ENCODE measurements around the gene NAV2. TPM values are rescaled to one million over a fixed set of nuclear protein-coding genes. Genes with fewer than 3 reads are reported as not detected.

Gene NAV2
- total and polyA plus RNA-seq, 2 experiments from 2014 or later = 26.0 to 45.0 TPM

GRCh38 chr11:19672586-19673206 lies 39.9 kb upstream of the NAV2 start:
- no peak overlapping the region for H3K27ac ChIP-seq (ENCODE audit: low read depth)
- no peaks in the 10 kb centered on the region for H3K36me3 ChIP-seq (ENCODE audit: insufficient read depth)
- no peak for TF ChIP-seq EZH2phosphoT487 (IDR thresholded peaks at IDR 0.05; ENCODE audit: unreplicated experiment)
- no peak for TF ChIP-seq JUNB (IDR thresholded peaks at IDR 0.05; ENCODE audit: unreplicated experiment)
- no peak for TF ChIP-seq NANOG (IDR thresholded peaks at IDR 0.05; ENCODE audit: borderline replicate concordance)
- no peak for TF ChIP-seq EZH2 (IDR thresholded peaks at IDR 0.05; ENCODE audit: low read depth, unreplicated experiment)
- TF ChIP-seq STAT1 (IDR thresholded peaks at IDR 0.05; ENCODE audit: unreplicated experiment) = no peak
- TF ChIP-seq ZNF331 (CRISPR knock-in tag; IDR thresholded peaks at IDR 0.05; ENCODE audit: low read depth) = no peak
- no peak for TF ChIP-seq ZNF114 (CRISPR knock-in tag; IDR thresholded peaks at IDR 0.05)
- TF ChIP-seq ZNF462 (CRISPR knock-in tag; IDR thresholded peaks at IDR 0.05) = no peak
- Mint-ChIP-seq H3K27me3 (ENCODE audit: insufficient read depth, low read depth, poor library complexity) (peaks cover 9% of the 10 kb centered on the region), H3K4me1 (peaks cover 41% of the 10 kb centered on the region), H3K9me3 (no peaks in the 10 kb centered on the region), H3K36me3 (ENCODE audit: low read depth) (no peaks in the 10 kb centered on the region), H3K27ac (no peak overlapping the region), H3K4me3 (no peak overlapping the region)
- H3K9me2 ChIP-seq (ENCODE audit: insufficient read depth) = no peaks in the 10 kb centered on the region
- no peaks in the 10 kb centered on the region for H3K79me2 ChIP-seq (replicated peaks; ENCODE audit: insufficient read depth)
- DNase-seq (ENCODE audit: low spot score) (no peak), ATAC-seq (no peak)
- no peaks in the 10 kb centered on the region for H3K27me3 ChIP-seq (ENCODE audit: insufficient read depth)
- H3K4me2 ChIP-seq = no peak overlapping the region
- no peak overlapping the region for H3K4me3 ChIP-seq
- peaks cover 3% of the 10 kb centered on the region; the same call in 1 of the 2 replicates for H3F3A ChIP-seq (replicated peaks; ENCODE audit: low read depth)
- H4K20me1 ChIP-seq (replicated peaks; ENCODE audit: insufficient read depth) = no peaks in the 10 kb centered on the region
- peaks cover 11% of the 10 kb centered on the region for H3K4me1 ChIP-seq (ENCODE audit: insufficient read depth)
- H2AFZ ChIP-seq = no peak overlapping the region

Measured in GM23338 (cell line).